LNCAP (cell line): ENCODE results near the gene CSF1R.

Source experiments
- CTCF ChIP-seq: fragments of 450-650 bp; IDR thresholded peaks from 2 replicates; pipeline ENCODE4 v1.5.1; 2017; ENCODE audit warnings: mild to moderate bottlenecking

CSF1R gene

GRCh38 chr5:150021491-150022157, 64.7 kb downstream of the CSF1R start:
- TF ChIP-seq CTCF: no peak

- no peak for TF ChIP-seq CTCF
These were observed 66.1 kb downstream of the CSF1R start for GRCh38 chr5:150020249-150020648.

- TF ChIP-seq CTCF: no peak
These were observed 68.9 kb downstream of the CSF1R start for GRCh38 chr5:150017226-150018005.

GRCh38 chr5:150016537-150016936, 69.8 kb downstream of the CSF1R start:
- TF ChIP-seq CTCF: no peak

- TF ChIP-seq CTCF: no peak
These were observed 70.9 kb downstream of the CSF1R start for GRCh38 chr5:150015415-150015814.

GRCh38 chr5:150014456-150014855, 71.9 kb downstream of the CSF1R start:
- TF ChIP-seq CTCF: no peak

GRCh38 chr5:150013931-150014330, 72.4 kb downstream of the CSF1R start:
- no peak for TF ChIP-seq CTCF
